Common myeloid progenitor, CD34-positive (primary cell): ENCODE data around the gene MOGAT2.

Experiments used
- CTCF ChIA-PET: fragments of 350-600 bp; sonication (Branson Sonifier 250); formaldehyde crosslinking; loops from one replicate; lab custom pipeline; 2021; ENCODE audit warnings: antibody characterized with exemption; lab: Charles Lee
- POLR2A ChIA-PET: fragments of 350-600 bp; sonication (Branson Sonifier 250); formaldehyde crosslinking; loops from one replicate; lab custom pipeline; 2021; ENCODE audit warnings: antibody characterized with exemption; lab: Charles Lee
- DNase-seq, 3 donors: peaks; one replicate each; pipeline versions ENCODE4 v3.0.0 to v3.0.0-alpha.2; 2013
- H3K27ac ChIP-seq, 2 experiments: 1 replicate in 1 of 2; 2 replicates in 1 of 2; pipeline ENCODE4 v1.7.0; 2013; ENCODE audit warnings: inconsistent platforms in 2 of 2, low read length in 2 of 2, mild to moderate bottlenecking in 2 of 2, low read depth in 1 of 2, moderate library complexity in 1 of 2; ENCODE audit not compliant: severe bottlenecking in 2 of 2, insufficient read depth in 1 of 2, poor library complexity in 1 of 2
- H3K27me3 ChIP-seq, 5 experiments: replicated peaks in 2 of 5; 1 replicate in 3 of 5; 2 replicates in 2 of 5; pipeline versions ENCODE4 v1.6.1 to v1.7.0; 2013; ENCODE audit warnings: low read length in 4 of 5, mild to moderate bottlenecking in 2 of 5, moderate library complexity in 2 of 5, inconsistent platforms in 1 of 5; ENCODE audit not compliant: insufficient read depth in 5 of 5, control insufficient read depth in 4 of 5
- H3K36me3 ChIP-seq, 4 experiments: 1 replicate in 2 of 4; 2 replicates in 2 of 4; pipeline versions ENCODE4 v1.6.1 to v1.7.0; 2013; ENCODE audit warnings: low read length in 3 of 4, control low read depth in 1 of 4, mild to moderate bottlenecking in 1 of 4; ENCODE audit not compliant: control insufficient read depth in 4 of 4, insufficient read depth in 4 of 4
- H3K4me1 ChIP-seq, 4 experiments: 1 replicate in 3 of 4; 2 replicates in 1 of 4; pipeline versions ENCODE4 v1.6.1 to v1.7.1; 2013; ENCODE audit warnings: low read length in 3 of 4, mild to moderate bottlenecking in 3 of 4, control low read depth in 1 of 4, inconsistent platforms in 1 of 4, moderate library complexity in 1 of 4; ENCODE audit not compliant: control insufficient read depth in 4 of 4, insufficient read depth in 4 of 4; ENCODE audit errors: control extremely low read depth in 1 of 4
- H3K4me3 ChIP-seq, 7 experiments: 1 replicate in 4 of 7; 2 replicates in 3 of 7; pipeline versions ENCODE4 v1.5.1 to v1.7.0; 2013; ENCODE audit warnings: mild to moderate bottlenecking in 7 of 7, low read length in 6 of 7, moderate library complexity in 6 of 7, inconsistent platforms in 2 of 7, low read depth in 2 of 7, control low read depth in 1 of 7; ENCODE audit not compliant: insufficient read depth in 4 of 7, control insufficient read depth in 1 of 7; ENCODE audit errors: extremely low read depth in 1 of 7
- H3K9me3 ChIP-seq, 5 experiments: 1 replicate in 4 of 5; 2 replicates in 1 of 5; pipeline versions ENCODE4 v1.6.1 to v1.7.1; 2013; ENCODE audit warnings: low read length in 4 of 5, mild to moderate bottlenecking in 2 of 5, inconsistent platforms in 1 of 5, low read depth in 1 of 5, moderate library complexity in 1 of 5; ENCODE audit not compliant: control insufficient read depth in 4 of 5, insufficient read depth in 2 of 5; ENCODE audit errors: control extremely low read depth in 1 of 5
- WGBS: methylation state at CpG from one replicate; pipeline ENCODE4 v1.1.5; 2013; ENCODE audit not compliant: insufficient coverage; 5-methylcytosine and 5-hydroxymethylcytosine counted together

The MOGAT2 gene

GRCh38 chr11:75781831-75782230, 64.2 kb downstream of the MOGAT2 start:
- H3K4me3 ChIP-seq: no peak overlapping the region
- 95% methylated on average over 8 of the region's 9 CpGs for WGBS
- POLR2A ChIA-PET: interaction anchor here (1.5 kb wide), 1 partner anchor 12 kb away, joined by 5 read pairs; no protein-coding TSS in a partner anchor
- no peaks in the 10 kb centered on the region for H3K9me3 ChIP-seq
- no peaks in the 10 kb centered on the region for H3K27me3 ChIP-seq
- H3K4me1 ChIP-seq: peaks cover 0 to 25% (median 6%) of the 10 kb centered on the region in 4 experiments
- no peak overlapping the region for H3K27ac ChIP-seq
- H3K36me3 ChIP-seq: no peaks in the 10 kb centered on the region
- CTCF ChIA-PET: interaction anchor here (0.9 kb wide), 1 partner anchor 9 kb away, joined by 4 read pairs; no protein-coding TSS in a partner anchor
- no peak for DNase-seq
